ENCODE results near the gene PLCB3. TPM values are rescaled to one million over a fixed set of nuclear protein-coding genes. Genes with fewer than 3 reads are reported as not detected.
A peak's percentile ranks its signal among the peaks of the same experiment; 100 is the strongest.

The PLCB3 gene
- 10 to 100 TPM; 11.8 to 17.5 (median 14.8) TPM for polyA plus RNA-seq (ENCODE audit: insufficient read length in 4 of 4)

- DNase-seq (ENCODE audit: low read depth in 4 of 4, low spot score in 2 of 4): no peak
These were observed at the start of gene PLCB3 for GRCh38 chr11:64251016-64251752. PLCB3 (plus strand) TSS chr11:64251530; CDS start chr11:64251650, 120 bp downstream.

- no peak for DNase-seq (ENCODE audit: low read depth in 4 of 4, low spot score in 2 of 4)
These were observed 49.8 kb upstream of the PLCB3 start for GRCh38 chr11:64201543-64201942.

- DNase-seq (ENCODE audit: low read depth in 4 of 4, low spot score in 2 of 4): no peak
These were observed 48.3 kb upstream of the PLCB3 start for GRCh38 chr11:64202992-64203391.

GRCh38 chr11:64203421-64204079 lies 47.8 kb upstream of the PLCB3 start:
- DNase-seq (ENCODE audit: low read depth in 4 of 4, low spot score in 2 of 4): no peak

GRCh38 chr11:64204080-64204440 lies 47.3 kb upstream of the PLCB3 start:
- DNase-seq (ENCODE audit: low read depth in 4 of 4, low spot score in 2 of 4): no peak

GRCh38 chr11:64204464-64204989 lies 46.8 kb upstream of the PLCB3 start:
- peak in 3 of 4 donors; percentile 72 to 84 (median 77) for DNase-seq (ENCODE audit: low read depth in 4 of 4, low spot score in 2 of 4)

DNA sequence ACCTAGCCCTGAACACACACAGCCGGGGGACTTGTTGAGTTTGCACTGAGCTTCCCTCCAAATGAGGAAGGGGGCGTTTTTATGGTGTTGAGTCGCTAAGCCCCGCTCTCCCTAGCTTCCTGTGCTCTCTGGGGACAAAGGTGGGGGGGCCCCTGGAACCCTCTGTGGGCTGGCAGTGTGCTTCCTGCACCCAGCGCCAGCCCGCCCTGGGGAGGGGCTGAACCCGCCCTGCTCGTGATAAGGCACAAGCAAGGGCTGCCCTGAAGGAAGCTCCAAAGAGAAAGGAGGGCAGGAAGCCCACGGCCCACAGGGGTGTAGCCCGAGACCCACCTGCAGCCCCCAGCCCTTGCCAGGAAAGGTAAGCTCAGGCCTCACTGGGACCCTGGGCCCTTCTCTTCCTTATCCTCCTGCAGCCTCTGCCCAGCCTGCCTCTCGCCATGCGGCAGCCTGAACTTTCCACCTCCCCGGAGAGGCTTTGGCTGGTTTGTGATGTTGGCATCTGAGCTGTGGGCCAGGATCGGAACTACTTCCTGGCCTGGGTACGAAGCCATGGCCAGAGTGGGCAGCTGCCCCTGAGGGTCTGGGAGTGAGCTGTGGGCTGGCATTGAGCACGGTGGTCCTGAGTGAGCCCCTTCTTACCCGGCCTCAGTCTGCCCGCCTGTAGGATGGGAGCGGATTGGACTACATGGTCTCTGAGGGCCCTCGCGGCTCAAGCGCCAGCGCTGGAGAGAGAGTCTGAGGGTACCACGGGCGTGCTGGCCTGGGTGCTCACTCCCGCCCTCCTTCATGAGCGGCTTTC lies 44.7 kb upstream of the PLCB3 start, which contains the start of gene FERMT3:
Gene FERMT3 (plus strand): TSS at position 265 of the 799 bp plus-strand sequence. CDS start 644 bp downstream, outside the sequence.
- no peak for DNase-seq (ENCODE audit: low read depth in 4 of 4, low spot score in 2 of 4)

DNA sequence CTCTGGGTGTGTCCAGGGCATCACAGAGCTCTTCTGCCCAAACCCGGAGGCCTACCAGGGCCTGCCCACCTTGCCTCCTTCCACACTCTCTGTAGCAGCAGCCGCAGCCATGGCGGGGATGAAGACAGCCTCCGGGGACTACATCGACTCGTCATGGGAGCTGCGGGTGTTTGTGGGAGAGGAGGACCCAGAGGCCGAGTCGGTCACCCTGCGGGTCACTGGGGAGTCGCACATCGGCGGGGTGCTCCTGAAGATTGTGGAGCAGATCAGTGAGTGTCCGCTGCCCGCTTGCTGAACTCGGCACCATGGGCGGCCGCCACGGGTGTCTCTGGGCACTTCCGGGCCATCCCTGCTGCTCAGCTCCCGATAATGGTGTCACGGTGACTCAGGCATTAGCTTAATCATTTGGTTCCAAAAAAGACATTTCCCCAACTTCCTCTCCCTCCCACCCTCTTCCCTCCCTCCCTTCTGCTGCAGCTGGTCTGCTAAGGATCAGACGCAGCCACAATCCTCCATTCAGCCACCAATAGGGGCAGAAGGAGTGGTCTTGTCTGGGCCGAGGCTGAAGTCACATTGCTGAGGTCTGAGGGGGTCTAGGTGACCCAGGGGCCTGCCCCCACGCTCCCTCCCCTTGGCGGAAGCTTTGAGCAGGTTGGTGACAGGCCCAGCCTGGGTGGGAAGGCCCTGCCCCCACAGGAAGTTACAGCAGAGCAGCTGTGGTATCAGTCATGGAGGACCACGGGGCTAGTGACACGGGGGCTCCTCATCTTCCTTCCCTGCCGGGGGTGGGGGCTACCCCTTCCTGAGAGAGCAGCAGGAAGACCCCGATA lies 43.9 kb upstream of the PLCB3 start:
- peak in 2 of 4 donors; percentile 17 to 33 for DNase-seq (ENCODE audit: low read depth in 4 of 4, low spot score in 2 of 4)

DNA sequence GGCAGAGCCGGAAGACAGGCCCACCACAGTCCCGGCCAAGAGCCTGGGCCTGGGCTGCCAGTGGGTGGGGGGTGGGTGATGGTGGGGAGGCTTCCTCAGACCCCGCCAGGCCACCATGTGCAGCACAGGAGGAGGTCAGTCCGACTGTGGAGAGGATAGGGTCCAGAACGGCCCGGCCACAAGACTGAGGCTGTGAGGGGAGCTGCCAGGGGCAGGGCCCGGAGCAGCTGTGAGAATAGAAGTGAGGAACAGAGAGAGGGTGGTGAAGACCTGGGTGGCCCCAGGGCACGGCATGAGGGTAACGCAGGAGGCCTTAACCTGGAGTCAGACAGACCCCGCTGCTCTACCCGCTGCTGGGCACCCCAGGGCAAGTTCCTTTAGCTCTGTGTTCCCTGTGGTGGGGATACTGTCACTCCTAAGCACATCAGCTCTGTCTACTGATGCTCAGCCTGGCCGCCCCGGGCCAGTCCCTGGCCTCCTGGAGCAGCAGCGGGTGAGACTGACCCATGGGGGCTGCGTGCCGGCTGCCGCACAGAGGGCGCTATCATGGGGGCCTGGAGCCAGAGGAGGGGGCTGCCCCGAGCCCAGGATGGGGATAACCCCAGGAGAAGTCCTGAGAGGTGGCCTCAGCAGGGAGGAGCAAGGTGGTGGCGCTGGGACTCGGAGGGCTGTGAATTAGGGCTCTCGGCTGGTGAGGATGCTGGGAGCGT lies 43.1 kb upstream of the PLCB3 start:
- no peak for DNase-seq (ENCODE audit: low read depth in 4 of 4, low spot score in 2 of 4)

- DNase-seq (ENCODE audit: low read depth in 4 of 4, low spot score in 2 of 4): no peak
These were observed 42.4 kb upstream of the PLCB3 start for GRCh38 chr11:64208796-64209562.

DNA sequence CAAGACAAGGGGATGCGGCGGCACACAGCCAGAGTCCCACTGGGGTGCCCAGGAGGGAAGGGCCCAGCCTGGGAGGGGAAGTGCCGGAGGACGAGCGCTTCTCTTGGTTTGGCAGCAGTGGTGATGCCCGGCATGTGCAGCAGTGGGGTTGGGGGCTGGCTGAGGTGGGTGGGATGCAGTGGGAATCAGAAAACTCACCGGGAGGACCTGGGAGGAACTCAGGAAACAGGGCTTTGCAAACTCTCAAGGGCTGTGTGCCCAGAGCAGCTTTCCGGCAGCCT lies 41.8 kb upstream of the PLCB3 start:
- DNase-seq (ENCODE audit: low read depth in 4 of 4, low spot score in 2 of 4): no peak

DNA sequence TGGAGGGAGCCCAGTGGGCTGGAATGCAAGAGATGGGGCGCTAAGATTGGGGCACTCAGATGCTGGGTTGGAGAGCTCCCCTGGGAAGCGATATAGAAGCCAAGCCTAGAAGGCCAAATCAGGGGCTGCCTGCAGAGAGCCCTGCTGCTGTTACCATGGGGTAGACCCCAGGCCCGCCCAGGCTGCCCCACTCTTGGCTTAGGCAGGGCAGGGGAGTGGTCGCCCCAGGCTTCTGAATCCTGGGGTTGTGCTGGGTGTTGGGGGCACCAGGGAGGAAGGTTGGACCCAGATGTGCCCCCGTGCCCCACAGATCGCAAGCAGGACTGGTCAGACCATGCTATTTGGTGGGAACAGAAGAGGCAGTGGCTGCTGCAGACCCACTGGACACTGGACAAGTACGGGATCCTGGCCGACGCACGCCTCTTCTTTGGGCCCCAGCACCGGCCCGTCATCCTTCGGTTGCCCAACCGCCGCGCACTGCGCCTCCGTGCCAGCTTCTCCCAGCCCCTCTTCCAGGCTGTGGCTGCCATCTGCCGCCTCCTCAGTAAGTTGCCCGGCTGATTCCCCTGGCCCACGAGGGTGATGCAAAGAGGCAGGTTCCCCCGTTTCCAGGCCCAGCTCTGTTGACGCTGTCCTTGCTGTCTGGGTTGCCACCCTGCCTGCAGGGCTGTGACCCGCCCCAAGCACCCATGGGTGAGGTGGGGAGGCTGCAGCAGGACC lies 40.9 kb upstream of the PLCB3 start:
- DNase-seq (ENCODE audit: low read depth in 4 of 4, low spot score in 2 of 4): no peak

- no peak for DNase-seq (ENCODE audit: low read depth in 4 of 4, low spot score in 2 of 4)
These were observed 40.0 kb upstream of the PLCB3 start for GRCh38 chr11:64211181-64211872.

GRCh38 chr11:64216879-64217278 lies 34.5 kb upstream of the PLCB3 start:
- no peak for DNase-seq (ENCODE audit: low read depth in 4 of 4, low spot score in 2 of 4)

- no peak for DNase-seq (ENCODE audit: low read depth in 4 of 4, low spot score in 2 of 4)
These were observed 32.5 kb upstream of the PLCB3 start for GRCh38 chr11:64218628-64219353.

DNA sequence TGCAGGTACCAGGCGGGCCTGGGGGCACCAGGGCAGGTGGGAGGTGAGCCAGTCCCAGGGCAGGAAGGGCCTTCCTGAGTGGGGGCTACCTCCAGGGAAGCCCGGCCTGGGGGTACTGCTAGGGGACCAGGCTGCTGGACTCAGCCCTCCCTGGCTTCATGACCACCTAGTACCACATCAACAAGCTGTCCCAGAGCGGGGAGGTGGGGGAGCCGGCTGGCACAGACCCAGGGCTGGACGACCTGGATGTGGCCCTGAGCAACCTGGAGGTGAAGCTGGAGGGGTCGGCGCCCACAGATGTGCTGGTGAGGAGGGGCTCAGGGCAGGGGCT lies 32.0 kb upstream of the PLCB3 start:
- DNase-seq (ENCODE audit: low read depth in 4 of 4, low spot score in 2 of 4): no peak

DNA sequence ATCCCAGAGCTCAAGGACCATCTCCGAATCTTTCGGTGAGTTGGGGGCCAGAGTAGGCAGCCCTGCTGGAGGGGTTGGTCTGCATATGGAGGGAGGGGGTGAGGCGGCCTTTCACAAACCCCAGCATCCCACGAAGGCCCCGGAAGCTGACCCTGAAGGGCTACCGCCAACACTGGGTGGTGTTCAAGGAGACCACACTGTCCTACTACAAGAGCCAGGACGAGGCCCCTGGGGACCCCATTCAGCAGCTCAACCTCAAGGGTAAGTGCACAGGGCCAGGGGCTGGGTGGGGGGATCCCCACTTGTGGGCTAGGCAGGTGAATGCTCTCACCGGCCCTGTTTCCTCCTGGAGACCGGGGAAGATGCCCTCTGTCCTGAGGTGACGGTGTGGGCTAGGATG lies 31.6 kb upstream of the PLCB3 start:
- DNase-seq (ENCODE audit: low read depth in 4 of 4, low spot score in 2 of 4): no peak
